GM13977 (cell line): ENCODE data around the gene KCNQ1.
A peak's percentile ranks its signal among the peaks of the same experiment; 100 is the strongest.

Source experiments
- DNase-seq: peaks from one replicate; pipeline ENCODE4 v3.0.0; 2012; ENCODE audit warnings: low spot score
- in situ Hi-C: fragments of 300-500 bp; cut with MboI; formaldehyde crosslinking; loops from one replicate; pipeline ENCODE4 v1.12.0; 2022; ENCODE audit warnings: low sequenced_read_pairs, low pct_unique_long_range_greater_than_20kb, mixed read lengths, inconsistent platforms; ENCODE audit not compliant: unreplicated experiment
- TF ChIP-seq, protein P1 (sequence below): IDR thresholded peaks from 2 replicates; pipeline ENCODE4 v1.5.1; 2012; ENCODE audit warnings: mild to moderate bottlenecking, control low read depth; ENCODE audit not compliant: insufficient read depth; ENCODE audit errors: extremely low read depth, missing control alignments

KCNQ1 gene

DNA sequence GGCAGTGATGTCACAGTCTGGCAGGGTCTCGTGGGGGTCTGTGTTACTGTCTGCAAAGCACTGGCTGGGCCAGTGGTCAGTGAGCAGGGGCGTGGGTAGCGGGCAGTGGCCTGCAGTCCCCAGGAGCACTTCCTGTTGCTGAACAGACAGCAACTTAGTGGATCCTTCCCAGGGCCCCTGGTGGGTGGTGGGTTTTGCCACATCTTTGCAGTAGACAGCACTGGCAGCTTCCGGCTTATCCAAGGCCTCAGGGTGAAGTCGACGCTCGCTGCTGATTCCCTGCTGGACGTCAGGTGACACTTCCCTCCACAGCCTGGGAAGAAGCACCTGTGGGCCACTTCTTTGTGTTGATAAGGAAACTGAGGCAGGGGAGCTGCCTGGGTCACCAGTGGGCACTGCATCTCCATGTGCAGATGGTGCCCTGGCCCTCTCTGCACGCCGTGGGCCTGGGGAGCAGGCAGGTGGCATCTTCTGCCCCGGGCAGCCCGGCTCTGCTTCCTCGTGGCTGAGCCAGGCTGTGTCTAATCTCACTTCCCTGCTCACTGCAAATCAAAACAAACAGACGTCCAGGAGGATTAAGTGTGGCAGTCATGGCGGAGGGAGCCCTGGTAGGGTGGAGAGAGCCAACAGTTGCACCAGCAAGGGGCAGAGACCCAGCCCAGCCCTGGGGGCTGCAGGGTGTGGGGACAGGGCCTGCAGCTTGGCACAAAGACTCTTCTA lies 79.8 kb downstream of the KCNQ1 start:
- in situ Hi-C loops, result no loop called here
- DNase-seq, result no peak
- TF ChIP-seq, protein P1, sequence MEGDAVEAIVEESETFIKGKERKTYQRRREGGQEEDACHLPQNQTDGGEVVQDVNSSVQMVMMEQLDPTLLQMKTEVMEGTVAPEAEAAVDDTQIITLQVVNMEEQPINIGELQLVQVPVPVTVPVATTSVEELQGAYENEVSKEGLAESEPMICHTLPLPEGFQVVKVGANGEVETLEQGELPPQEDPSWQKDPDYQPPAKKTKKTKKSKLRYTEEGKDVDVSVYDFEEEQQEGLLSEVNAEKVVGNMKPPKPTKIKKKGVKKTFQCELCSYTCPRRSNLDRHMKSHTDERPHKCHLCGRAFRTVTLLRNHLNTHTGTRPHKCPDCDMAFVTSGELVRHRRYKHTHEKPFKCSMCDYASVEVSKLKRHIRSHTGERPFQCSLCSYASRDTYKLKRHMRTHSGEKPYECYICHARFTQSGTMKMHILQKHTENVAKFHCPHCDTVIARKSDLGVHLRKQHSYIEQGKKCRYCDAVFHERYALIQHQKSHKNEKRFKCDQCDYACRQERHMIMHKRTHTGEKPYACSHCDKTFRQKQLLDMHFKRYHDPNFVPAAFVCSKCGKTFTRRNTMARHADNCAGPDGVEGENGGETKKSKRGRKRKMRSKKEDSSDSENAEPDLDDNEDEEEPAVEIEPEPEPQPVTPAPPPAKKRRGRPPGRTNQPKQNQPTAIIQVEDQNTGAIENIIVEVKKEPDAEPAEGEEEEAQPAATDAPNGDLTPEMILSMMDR, result no peak

DNA sequence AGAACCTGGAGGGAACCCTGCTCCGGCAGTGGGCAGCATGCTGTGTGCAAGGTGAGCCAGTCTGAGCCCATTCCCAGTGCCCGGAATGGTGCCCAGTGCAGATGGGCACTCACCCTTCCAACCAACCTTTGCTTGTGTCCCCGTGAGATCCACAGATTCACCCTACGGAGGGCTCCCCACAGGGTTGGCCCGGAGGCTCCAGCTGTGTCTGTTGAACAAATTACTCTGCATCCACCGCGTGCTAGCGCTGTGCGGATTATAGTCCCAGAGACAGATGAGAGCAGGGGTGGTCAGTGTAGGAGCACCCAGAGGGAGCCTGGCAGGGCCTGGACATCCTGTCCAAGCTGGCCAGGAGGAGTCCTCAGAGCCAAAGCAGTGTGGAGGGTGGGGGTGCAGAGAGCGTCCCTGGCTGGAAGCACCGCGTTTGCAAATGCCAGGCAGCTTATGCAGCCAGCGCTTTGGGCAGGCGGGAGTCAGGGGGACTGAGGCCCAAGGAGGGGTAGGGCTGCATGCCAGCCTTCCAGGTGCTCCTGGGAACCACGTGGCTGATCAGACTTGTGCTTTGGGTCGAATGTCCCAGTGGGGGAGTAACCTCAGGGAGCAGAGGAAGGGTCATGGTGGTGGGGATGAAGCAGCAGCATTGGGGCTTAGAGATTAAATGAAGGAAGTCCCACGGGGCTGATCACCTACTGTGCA lies 80.5 kb downstream of the KCNQ1 start:
- in situ Hi-C loops, result no loop called here
- TF ChIP-seq, protein P1, result no peak
- DNase-seq, result no peak

DNA sequence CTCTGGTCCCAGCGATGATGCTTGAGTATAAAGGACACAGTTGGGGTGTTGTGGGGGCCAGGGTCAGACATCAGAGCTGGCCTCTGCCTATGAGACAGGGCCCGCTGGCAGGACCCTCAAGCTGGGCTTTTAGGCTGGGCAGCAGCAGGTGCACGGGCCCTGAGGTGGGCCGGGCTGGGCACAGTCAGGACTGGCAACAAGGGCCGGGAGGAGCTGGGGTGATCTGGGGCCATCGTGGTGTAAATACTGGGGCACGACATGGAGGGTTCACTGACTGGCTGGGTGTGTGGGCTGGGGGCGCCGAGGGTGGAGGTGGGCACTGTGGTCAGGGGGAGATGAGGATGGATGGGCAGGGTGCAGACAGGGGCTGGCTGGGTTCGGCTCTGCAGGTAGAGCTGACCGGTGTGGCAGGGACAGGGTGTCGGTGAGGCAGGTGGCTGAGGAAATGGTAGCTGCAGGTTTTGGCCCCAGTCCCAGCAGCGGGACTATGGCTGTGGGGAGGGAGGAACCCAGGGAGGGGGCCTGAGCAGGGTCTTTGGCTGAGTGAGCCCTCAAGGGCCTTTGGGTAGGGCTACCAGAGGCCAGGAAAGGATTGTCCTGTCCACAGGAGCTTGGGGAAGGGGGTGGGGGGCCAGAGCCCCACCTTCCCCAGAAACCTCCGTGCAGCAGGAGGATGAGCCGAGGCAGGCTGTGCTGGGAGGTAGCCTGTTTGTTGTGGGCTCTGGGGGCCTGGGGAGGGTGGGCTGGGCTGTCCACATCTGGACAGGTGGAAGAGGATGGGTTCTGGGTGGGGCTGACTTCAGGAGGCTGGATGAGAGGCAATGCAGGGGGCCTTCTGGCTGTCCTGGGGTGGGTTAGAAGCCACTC lies 81.4 kb downstream of the KCNQ1 start:
- in situ Hi-C loops, result no loop called here
- TF ChIP-seq, protein P1, result no peak
- no peak for DNase-seq

DNA sequence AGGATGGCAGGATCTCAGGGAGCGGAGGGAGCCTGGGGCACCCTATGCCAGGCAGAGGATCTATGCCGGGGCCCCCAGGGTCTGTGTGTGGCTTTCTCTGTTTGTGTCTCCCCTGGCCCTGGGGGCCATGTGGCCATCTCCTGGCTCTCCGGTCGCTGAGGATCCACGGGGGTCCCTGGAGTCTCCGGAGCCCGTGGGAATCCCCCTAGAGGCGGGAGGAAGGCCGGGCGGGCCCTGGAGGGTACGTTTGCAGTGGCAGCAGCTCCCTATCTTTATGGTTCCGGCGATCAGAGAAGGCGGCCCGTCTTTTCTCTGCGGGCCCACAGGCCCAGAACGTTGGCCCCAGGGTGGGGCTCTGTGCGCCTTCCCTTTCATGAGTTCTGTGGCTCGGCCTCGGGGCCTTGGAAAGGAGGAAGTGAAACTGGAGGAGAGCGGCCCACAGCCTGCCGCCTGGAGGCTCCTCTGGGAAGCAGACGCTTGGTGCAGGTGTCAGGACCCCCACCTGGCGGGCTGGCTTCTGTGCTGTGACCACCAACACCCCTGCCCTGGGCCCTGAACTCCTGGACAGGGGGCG lies 82.1 kb downstream of the KCNQ1 start:
- peak; percentile 78 for DNase-seq
- in situ Hi-C loops, result no loop called here
- TF ChIP-seq, protein P1, result peak; percentile 32

DNA sequence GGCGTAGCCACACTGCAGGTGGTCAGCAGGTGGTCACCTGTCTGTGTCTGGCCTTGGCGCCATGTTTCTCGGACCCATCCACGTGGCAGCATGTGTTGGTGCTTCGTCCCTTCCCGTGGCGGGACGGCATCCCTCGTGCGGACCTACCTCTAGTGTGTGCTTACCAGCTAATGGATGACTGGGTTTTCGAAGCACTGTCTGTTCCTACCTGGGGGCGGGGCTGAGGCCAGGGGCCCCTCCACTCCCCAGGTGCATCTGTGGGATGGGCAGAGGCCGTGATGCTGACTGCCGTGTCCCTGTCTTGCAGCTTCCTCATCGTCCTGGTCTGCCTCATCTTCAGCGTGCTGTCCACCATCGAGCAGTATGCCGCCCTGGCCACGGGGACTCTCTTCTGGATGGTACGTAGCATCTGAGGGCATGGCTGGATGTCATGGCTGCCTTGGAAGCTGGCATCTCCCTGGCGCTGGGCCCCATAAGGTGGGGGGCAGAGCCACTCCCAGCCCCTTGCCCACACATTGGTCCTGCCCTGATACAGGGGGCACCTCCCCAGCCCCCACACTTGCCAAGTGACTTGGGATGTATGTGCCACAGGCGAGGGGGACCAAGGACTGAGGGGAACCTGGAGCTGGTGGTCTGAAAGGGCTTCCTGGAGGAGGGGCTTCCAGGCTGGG lies 82.9 kb downstream of the KCNQ1 start:
- TF ChIP-seq, protein P1, result no peak
- DNase-seq, result no peak
- in situ Hi-C loops, result no loop called here
